ENCODE measurements around the gene GNAO1.

Gene GNAO1

GRCh38 chr16:56340416-56340815 lies 149.1 kb downstream of the GNAO1 start:
- Mint-ChIP-seq H3K9me3 (no peaks in the 10 kb centered on the region), H3K27ac (no peak overlapping the region)

GRCh38 chr16:56340864-56341365 lies 149.6 kb downstream of the GNAO1 start:
- Mint-ChIP-seq H3K4me3 (no peak overlapping the region), H3K9me3 (no peaks in the 10 kb centered on the region), H3K27ac (no peak overlapping the region), H3K36me3 (no peaks in the 10 kb centered on the region), H3K27me3 (no peaks in the 10 kb centered on the region), H3K4me1 (no peaks in the 10 kb centered on the region)
- CTCF ChIA-PET: interaction anchor here (1.9 kb wide), 1 partner anchor 15 kb away, joined by 6 read pairs; no protein-coding TSS in a partner anchor
- DNase-seq: no peak

More at GRCh38 chr16:56340416-56340815, 149.1 kb downstream of the GNAO1 start:
- DNase-seq: no peak
- no peak overlapping the region for H3K4me3 Mint-ChIP-seq
- no peaks in the 10 kb centered on the region for H3K36me3 Mint-ChIP-seq
- H3K4me1 Mint-ChIP-seq: no peaks in the 10 kb centered on the region
- CTCF ChIA-PET: no interaction called here
- H3K27me3 Mint-ChIP-seq: no peaks in the 10 kb centered on the region

GRCh38 chr16:56341656-56342399 lies 150.5 kb downstream of the GNAO1 start:
- no peak for DNase-seq
- H3K4me1 Mint-ChIP-seq: no peaks in the 10 kb centered on the region
- H3K9me3 Mint-ChIP-seq: no peaks in the 10 kb centered on the region
- H3K27ac Mint-ChIP-seq: no peak overlapping the region
- no peaks in the 10 kb centered on the region for H3K36me3 Mint-ChIP-seq
- no peaks in the 10 kb centered on the region for H3K27me3 Mint-ChIP-seq
- CTCF ChIA-PET: interaction anchor here (1.4 to 1.9 kb wide), 2 partner anchors 15 kb away, joined by 4 to 6 read pairs; no protein-coding TSS in a partner anchor
- no peak overlapping the region for H3K4me3 Mint-ChIP-seq

- no peak for DNase-seq
- Mint-ChIP-seq H3K27ac (no peak overlapping the region), H3K36me3 (no peaks in the 10 kb centered on the region), H3K4me3 (no peak overlapping the region), H3K9me3 (no peaks in the 10 kb centered on the region), H3K27me3 (no peaks in the 10 kb centered on the region), H3K4me1 (no peaks in the 10 kb centered on the region)
- CTCF ChIA-PET: no interaction called here
These were observed 152.6 kb downstream of the GNAO1 start for GRCh38 chr16:56343661-56344517.

GRCh38 chr16:56344518-56345405 lies 153.5 kb downstream of the GNAO1 start:
- Mint-ChIP-seq H3K4me1 (no peaks in the 10 kb centered on the region), H3K36me3 (no peaks in the 10 kb centered on the region), H3K9me3 (no peaks in the 10 kb centered on the region), H3K27me3 (peaks cover 6% of the 10 kb centered on the region), H3K4me3 (no peak overlapping the region), H3K27ac (no peak overlapping the region)
- CTCF ChIA-PET: no interaction called here
- DNase-seq: no peak

- Mint-ChIP-seq H3K4me1 (no peaks in the 10 kb centered on the region), H3K4me3 (no peak overlapping the region), H3K36me3 (no peaks in the 10 kb centered on the region), H3K27me3 (peaks cover 12% of the 10 kb centered on the region), H3K9me3 (no peaks in the 10 kb centered on the region), H3K27ac (no peak overlapping the region)
- DNase-seq: no peak
- CTCF ChIA-PET: no interaction called here
These were observed 154.2 kb downstream of the GNAO1 start for GRCh38 chr16:56345406-56346050.

- CTCF ChIA-PET: interaction anchor here (0.8 to 1.8 kb wide), 2 partner anchors 9 to 10 kb away, joined by 3 to 8 read pairs; no protein-coding TSS in a partner anchor
- Mint-ChIP-seq H3K36me3 (no peaks in the 10 kb centered on the region), H3K4me1 (no peaks in the 10 kb centered on the region), H3K9me3 (no peaks in the 10 kb centered on the region), H3K27ac (no peak overlapping the region), H3K27me3 (peaks cover 15% of the 10 kb centered on the region), H3K4me3 (no peak overlapping the region)
- no peak for DNase-seq
These were observed 155.0 kb downstream of the GNAO1 start for GRCh38 chr16:56346131-56346890.

- CTCF ChIA-PET: interaction anchor here (0.8 to 1.8 kb wide), 3 partner anchors 8 to 29 kb away, joined by 3 to 8 read pairs (median 5); no protein-coding TSS in a partner anchor
- no peaks in the 10 kb centered on the region for H3K9me3 Mint-ChIP-seq
These were observed 155.9 kb downstream of the GNAO1 start for GRCh38 chr16:56347166-56347565.

GRCh38 chr16:56347670-56348069 lies 156.4 kb downstream of the GNAO1 start:
- H3K27ac Mint-ChIP-seq: no peak overlapping the region
- H3K4me1 Mint-ChIP-seq: no peaks in the 10 kb centered on the region
- CTCF ChIA-PET: interaction anchor here (1.5 to 1.8 kb wide), 2 partner anchors 9 to 29 kb away, joined by 5 to 8 read pairs; no protein-coding TSS in a partner anchor
- no peaks in the 10 kb centered on the region for H3K36me3 Mint-ChIP-seq
- peaks cover 17% of the 10 kb centered on the region for H3K27me3 Mint-ChIP-seq
- H3K4me3 Mint-ChIP-seq: no peak overlapping the region
- no peak for DNase-seq
- H3K9me3 Mint-ChIP-seq: no peaks in the 10 kb centered on the region

More at GRCh38 chr16:56347166-56347565, 155.9 kb downstream of the GNAO1 start:
- peaks cover 15% of the 10 kb centered on the region for H3K27me3 Mint-ChIP-seq
- no peaks in the 10 kb centered on the region for H3K4me1 Mint-ChIP-seq
- no peak overlapping the region for H3K4me3 Mint-ChIP-seq
- H3K27ac Mint-ChIP-seq: no peak overlapping the region
- H3K36me3 Mint-ChIP-seq: no peaks in the 10 kb centered on the region
- DNase-seq: no peak

- H3K27ac Mint-ChIP-seq: no peak overlapping the region
- H3K36me3 Mint-ChIP-seq: no peaks in the 10 kb centered on the region
- H3K4me3 Mint-ChIP-seq: no peak overlapping the region
- H3K4me1 Mint-ChIP-seq: no peaks in the 10 kb centered on the region
- no peak for DNase-seq
- peaks cover 18% of the 10 kb centered on the region for H3K27me3 Mint-ChIP-seq
- CTCF ChIA-PET: interaction anchor here (1.5 kb wide), 1 partner anchor 30 kb away, joined by 5 read pairs; no protein-coding TSS in a partner anchor
- H3K9me3 Mint-ChIP-seq: no peaks in the 10 kb centered on the region
These were observed 157.1 kb downstream of the GNAO1 start for GRCh38 chr16:56348168-56349085.

GRCh38 chr16:56349086-56349415 lies 157.8 kb downstream of the GNAO1 start:
- Mint-ChIP-seq H3K27ac (no peak overlapping the region), H3K4me1 (no peaks in the 10 kb centered on the region), H3K27me3 (peaks cover 18% of the 10 kb centered on the region), H3K4me3 (no peak overlapping the region), H3K9me3 (no peaks in the 10 kb centered on the region), H3K36me3 (no peaks in the 10 kb centered on the region)
- no peak for DNase-seq
- CTCF ChIA-PET: no interaction called here

GRCh38 chr16:56349711-56350161 lies 158.4 kb downstream of the GNAO1 start:
- Mint-ChIP-seq H3K4me3 (no peak overlapping the region), H3K36me3 (no peaks in the 10 kb centered on the region), H3K27ac (no peak overlapping the region), H3K9me3 (no peaks in the 10 kb centered on the region), H3K27me3 (peaks cover 18% of the 10 kb centered on the region), H3K4me1 (peaks cover 2% of the 10 kb centered on the region)
- DNase-seq: no peak
- CTCF ChIA-PET: no interaction called here
